ENCODE measurements around the gene PHF21B. TPM values are rescaled to one million over a fixed set of nuclear protein-coding genes. Genes with fewer than 3 reads are reported as not detected.

Gene PHF21B
- total and polyA plus RNA-seq, 2 experiments from 2014 or later = 20.6 to 149 TPM

GRCh38 chr22:44975427-44976262, 34.2 kb downstream of the PHF21B start:
- peaks cover 65% of the 10 kb centered on the region for H3K79me2 ChIP-seq (replicated peaks; ENCODE audit: insufficient read depth)
- no peaks in the 10 kb centered on the region for H3K36me3 ChIP-seq (ENCODE audit: insufficient read depth)
- H3K4me3 ChIP-seq = no peak overlapping the region
- ATAC-seq = peak; percentile 83
- H3F3A ChIP-seq (replicated peaks; ENCODE audit: low read depth) = peaks cover 41% of the 10 kb centered on the region
- no peak overlapping the region for H3K27ac ChIP-seq (ENCODE audit: low read depth)
- H3K27me3 ChIP-seq (ENCODE audit: insufficient read depth) = no peaks in the 10 kb centered on the region
- H3K27ac Mint-ChIP-seq = no peak overlapping the region
- no peaks in the 10 kb centered on the region for H3K9me2 ChIP-seq (ENCODE audit: insufficient read depth)
- DNase-seq (ENCODE audit: low spot score) = peak; percentile 97
- H3K4me1 Mint-ChIP-seq = peaks cover 50% of the 10 kb centered on the region
- H3K4me1 ChIP-seq (ENCODE audit: insufficient read depth) = peaks cover 40% of the 10 kb centered on the region
- no peak overlapping the region for H3K4me2 ChIP-seq
- TF ChIP-seq POLR2AphosphoS5 (IDR thresholded peaks at IDR 0.05; ENCODE audit: low read depth) = peak; percentile 70
- no peak for TF ChIP-seq EZH2 (IDR thresholded peaks at IDR 0.05; ENCODE audit: low read depth, unreplicated experiment)
- TF ChIP-seq ZNF114 (CRISPR knock-in tag; IDR thresholded peaks at IDR 0.05) = no peak
- no peak for TF ChIP-seq ZNF331 (CRISPR knock-in tag; IDR thresholded peaks at IDR 0.05; ENCODE audit: low read depth)
- TF ChIP-seq CTCF (conservative IDR thresholded peaks at IDR 0.05; ENCODE audit: low read depth in 2 of 2) = peak; percentile 81 to 88
- TF ChIP-seq NANOG (IDR thresholded peaks at IDR 0.05; ENCODE audit: borderline replicate concordance) = no peak
- TF ChIP-seq ETS1 (IDR thresholded peaks at IDR 0.05) = no peak
- peak; percentile 24; the same call in 1 of the 2 replicates for TF ChIP-seq CREB1 (CRISPR knock-in tag; IDR thresholded peaks at IDR 0.05; ENCODE audit: low read depth)
- no peak for TF ChIP-seq EZH2phosphoT487 (IDR thresholded peaks at IDR 0.05; ENCODE audit: unreplicated experiment)
- no peak for TF ChIP-seq STAT1 (IDR thresholded peaks at IDR 0.05; ENCODE audit: unreplicated experiment)
- no peak for TF ChIP-seq ZNF462 (CRISPR knock-in tag; IDR thresholded peaks at IDR 0.05)
- TF ChIP-seq JUNB (IDR thresholded peaks at IDR 0.05; ENCODE audit: unreplicated experiment) = no peak
- peak; percentile 97 for TF ChIP-seq REST (IDR thresholded peaks at IDR 0.05; ENCODE audit: unreplicated experiment)
- peaks cover 39% of the 10 kb centered on the region for H3K27me3 Mint-ChIP-seq (ENCODE audit: insufficient read depth, low read depth, poor library complexity)
- peaks cover 40% of the 10 kb centered on the region for H3K36me3 Mint-ChIP-seq (ENCODE audit: low read depth)
- H3K4me3 Mint-ChIP-seq = no peak overlapping the region
- no peaks in the 10 kb centered on the region for H3K9me3 Mint-ChIP-seq
- peaks cover 73% of the 10 kb centered on the region for H4K20me1 ChIP-seq (replicated peaks; ENCODE audit: insufficient read depth)
- H2AFZ ChIP-seq = no peak overlapping the region
